ENCODE results near the gene ASPDH.
"Not testable (repeated sequence)": the region's sequence is repeated elsewhere in the genome, so short reads cannot be mapped to it uniquely, and the experiment has no call there.

The ASPDH gene

DNA sequence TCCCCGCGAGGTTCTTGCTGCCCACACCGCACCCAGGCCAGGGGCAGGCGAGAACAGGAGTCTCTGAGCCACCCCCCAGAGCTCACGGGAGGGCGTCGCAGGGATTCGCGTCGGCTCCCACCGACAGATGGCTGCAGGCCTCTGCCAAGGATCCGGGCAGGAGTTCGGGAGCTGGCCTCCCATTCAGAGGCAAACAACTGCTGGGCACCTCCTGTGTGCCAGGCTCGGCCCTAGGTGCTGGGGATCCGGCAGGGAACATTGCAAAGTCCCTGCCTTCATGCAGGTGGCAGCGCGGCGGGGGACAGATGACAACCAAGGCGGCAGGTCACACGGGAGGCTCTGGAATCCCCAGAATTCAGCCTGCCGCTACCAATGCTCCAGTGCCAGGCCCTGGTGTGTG, 29.2 kb upstream of the ASPDH start:
- no peaks in the 10 kb centered on the region for H3K4me1 ChIP-seq (ENCODE audit: control insufficient read depth, low read depth, low read length)
- H3K27me3 ChIP-seq (ENCODE audit: control insufficient read depth, insufficient read depth, low read length), result no peaks in the 10 kb centered on the region
- H3K4me3 ChIP-seq (ENCODE audit: low read length), result no peak overlapping the region
- H3K9ac ChIP-seq (ENCODE audit: low read length), result no peak overlapping the region
- no peaks in the 10 kb centered on the region for H3K36me3 ChIP-seq (ENCODE audit: control insufficient read depth, low read depth, low read length)
- H3K27ac ChIP-seq (ENCODE audit: low read length), result no peak overlapping the region
- H3K9me3 ChIP-seq (ENCODE audit: control insufficient read depth, low read depth, low read length), result no peaks in the 10 kb centered on the region

DNA sequence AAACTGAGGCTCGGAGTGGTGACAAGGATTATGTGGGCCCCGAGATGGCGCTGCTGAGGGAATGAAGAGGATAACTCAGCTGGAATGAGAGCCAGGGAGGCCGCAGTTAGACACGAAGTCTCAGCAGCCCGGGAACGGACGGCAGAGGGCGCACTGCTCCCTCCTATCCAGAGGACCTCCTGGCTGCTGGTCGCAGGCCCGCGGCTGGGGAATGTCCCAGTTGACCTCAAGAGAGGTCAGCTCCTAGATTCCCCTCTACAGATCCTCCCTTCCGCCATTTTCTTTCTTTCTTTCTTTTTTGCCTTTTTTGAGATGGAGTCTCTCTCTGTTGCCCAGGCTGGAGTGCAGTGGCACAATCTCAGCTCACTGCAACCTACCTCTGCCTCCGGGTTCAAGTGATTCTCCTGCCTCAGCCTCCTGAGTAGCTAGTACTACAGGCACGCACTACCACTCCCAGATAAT, 24.1 kb upstream of the ASPDH start:
- Histone ChIP-seq H3K36me3 (ENCODE audit: control insufficient read depth, low read depth, low read length) (no peaks in the 10 kb centered on the region), H3K9ac (ENCODE audit: low read length) (no peak overlapping the region), H3K4me3 (ENCODE audit: low read length) (no peak overlapping the region), H3K27ac (ENCODE audit: low read length) (no peak overlapping the region), H3K27me3 (ENCODE audit: control insufficient read depth, insufficient read depth, low read length) (no peaks in the 10 kb centered on the region), H3K4me1 (ENCODE audit: control insufficient read depth, low read depth, low read length) (no peaks in the 10 kb centered on the region), H3K9me3 (ENCODE audit: control insufficient read depth, low read depth, low read length) (peaks cover 2% of the 10 kb centered on the region)

DNA sequence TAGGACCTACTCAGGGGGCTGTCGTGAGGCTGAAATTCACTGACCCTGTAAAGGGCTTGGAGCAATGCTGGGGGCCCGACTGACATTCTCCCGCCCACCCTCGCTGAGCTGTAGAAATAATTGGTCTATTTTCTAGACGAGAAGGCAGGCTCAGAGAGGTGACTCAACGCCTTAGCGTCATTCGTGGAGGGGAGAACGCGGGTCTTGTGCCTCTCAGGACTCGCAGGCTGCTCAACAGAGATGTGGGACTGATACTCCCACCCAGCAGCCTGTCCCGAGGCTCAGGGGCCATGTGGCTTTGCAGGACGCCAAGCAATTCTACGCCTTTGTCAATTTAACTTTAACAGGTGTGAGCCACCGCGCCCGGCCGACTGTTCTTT, 23.6 kb upstream of the ASPDH start:
- no peaks in the 10 kb centered on the region for H3K4me1 ChIP-seq (ENCODE audit: control insufficient read depth, low read depth, low read length)
- no peak overlapping the region for H3K4me3 ChIP-seq (ENCODE audit: low read length)
- H3K27ac ChIP-seq (ENCODE audit: low read length), result no peak overlapping the region
- H3K27me3 ChIP-seq (ENCODE audit: control insufficient read depth, insufficient read depth, low read length), result no peaks in the 10 kb centered on the region
- H3K9me3 ChIP-seq (ENCODE audit: control insufficient read depth, low read depth, low read length), result peaks cover 3% of the 10 kb centered on the region
- H3K9ac ChIP-seq (ENCODE audit: low read length), result no peak overlapping the region
- no peaks in the 10 kb centered on the region for H3K36me3 ChIP-seq (ENCODE audit: control insufficient read depth, low read depth, low read length)

DNA sequence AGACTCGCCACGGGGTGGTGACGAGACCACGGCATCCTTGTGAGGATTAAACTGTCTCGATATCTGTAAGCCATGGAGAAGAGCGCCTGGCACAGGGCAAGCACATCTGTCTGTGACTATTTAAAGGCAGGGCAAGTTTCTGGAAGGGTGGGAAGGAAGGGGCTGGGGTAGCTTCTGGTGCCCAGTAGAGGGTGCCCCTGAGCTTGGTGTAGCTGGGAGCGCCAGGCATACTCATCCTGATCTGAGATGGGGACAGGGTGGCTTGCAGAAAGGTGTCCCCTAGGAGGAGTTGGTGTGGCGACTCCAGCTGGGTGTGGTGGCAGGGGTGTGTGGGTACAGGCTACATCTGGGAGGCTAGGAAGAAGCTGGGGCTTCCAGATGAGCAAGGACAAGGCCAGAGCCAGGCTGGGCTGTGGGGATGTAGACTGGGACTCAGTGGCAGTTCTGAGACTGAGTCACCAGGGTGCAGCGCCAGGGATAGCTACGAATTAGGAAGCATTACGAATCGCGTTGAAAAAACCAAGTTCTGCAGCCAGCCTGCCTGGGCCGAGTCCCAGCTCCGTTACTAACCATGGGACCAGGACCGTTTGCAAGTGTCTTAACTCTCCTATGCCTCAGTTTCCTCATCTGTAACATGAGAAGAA, 23.1 kb upstream of the ASPDH start:
- no peaks in the 10 kb centered on the region for H3K27me3 ChIP-seq (ENCODE audit: control insufficient read depth, insufficient read depth, low read length)
- peaks cover 3% of the 10 kb centered on the region for H3K9me3 ChIP-seq (ENCODE audit: control insufficient read depth, low read depth, low read length)
- H3K4me3 ChIP-seq (ENCODE audit: low read length), result no peak overlapping the region
- no peak overlapping the region for H3K27ac ChIP-seq (ENCODE audit: low read length)
- H3K4me1 ChIP-seq (ENCODE audit: control insufficient read depth, low read depth, low read length), result no peaks in the 10 kb centered on the region
- no peak overlapping the region for H3K9ac ChIP-seq (ENCODE audit: low read length)
- no peaks in the 10 kb centered on the region for H3K36me3 ChIP-seq (ENCODE audit: control insufficient read depth, low read depth, low read length)

DNA sequence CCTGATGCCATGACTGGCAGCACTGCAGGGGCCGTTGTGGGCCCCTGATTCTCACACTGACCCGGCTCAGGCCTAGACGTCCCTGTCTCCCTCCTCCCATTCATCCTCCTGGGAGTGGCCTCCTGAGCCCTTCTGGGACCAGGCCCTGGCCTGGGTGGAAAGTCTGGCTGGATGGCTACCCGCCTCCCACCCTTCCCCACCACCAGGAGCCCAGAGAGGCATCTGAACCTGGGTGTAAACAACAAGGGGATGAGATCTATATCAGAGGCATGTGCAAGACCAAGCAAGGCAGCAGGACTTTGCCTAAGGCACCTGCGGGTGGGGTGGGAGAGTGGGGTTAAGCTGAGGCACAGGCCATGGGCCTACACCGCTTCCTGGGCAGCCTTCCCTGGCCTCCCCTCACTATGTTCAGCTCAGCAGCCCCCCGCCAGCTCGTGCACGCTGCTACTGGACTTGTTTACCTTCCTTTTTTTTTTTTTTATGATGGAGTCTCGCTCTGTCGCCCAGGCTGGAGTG, 22.0 kb upstream of the ASPDH start:
- no peaks in the 10 kb centered on the region for H3K36me3 ChIP-seq (ENCODE audit: control insufficient read depth, low read depth, low read length)
- H3K27ac ChIP-seq (ENCODE audit: low read length), result no peak overlapping the region
- peaks cover 3% of the 10 kb centered on the region for H3K9me3 ChIP-seq (ENCODE audit: control insufficient read depth, low read depth, low read length)
- H3K4me3 ChIP-seq (ENCODE audit: low read length), result no peak overlapping the region
- peaks cover 4% of the 10 kb centered on the region for H3K4me1 ChIP-seq (ENCODE audit: control insufficient read depth, low read depth, low read length)
- H3K9ac ChIP-seq (ENCODE audit: low read length), result no peak overlapping the region
- no peaks in the 10 kb centered on the region for H3K27me3 ChIP-seq (ENCODE audit: control insufficient read depth, insufficient read depth, low read length)

DNA sequence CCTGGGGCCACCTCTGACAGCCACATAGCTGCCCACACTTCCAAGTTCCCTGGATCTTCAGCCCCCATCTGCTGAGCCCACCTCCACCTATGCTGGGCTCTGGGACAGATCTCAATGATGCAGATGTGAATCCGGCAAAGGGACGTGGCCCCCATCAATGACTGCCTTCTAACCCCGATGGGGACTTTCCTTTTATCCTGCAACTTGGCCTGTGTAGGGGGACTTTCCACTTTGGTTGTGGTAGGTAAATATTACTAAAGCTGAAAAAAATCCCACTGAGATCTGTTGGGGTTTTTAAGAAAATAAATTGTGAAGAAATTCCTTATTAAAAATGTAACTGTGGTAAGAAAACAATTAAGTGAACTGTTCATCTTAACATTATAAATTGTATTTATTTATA, 20.8 kb upstream of the ASPDH start:
- Histone ChIP-seq H3K4me3 (ENCODE audit: low read length) (no peak overlapping the region), H3K27ac (ENCODE audit: low read length) (no peak overlapping the region), H3K27me3 (ENCODE audit: control insufficient read depth, insufficient read depth, low read length) (no peaks in the 10 kb centered on the region), H3K9ac (ENCODE audit: low read length) (no peak overlapping the region), H3K4me1 (ENCODE audit: control insufficient read depth, low read depth, low read length) (peaks cover 4% of the 10 kb centered on the region), H3K9me3 (ENCODE audit: control insufficient read depth, low read depth, low read length) (peaks cover 3% of the 10 kb centered on the region), H3K36me3 (ENCODE audit: control insufficient read depth, low read depth, low read length) (no peaks in the 10 kb centered on the region)

DNA sequence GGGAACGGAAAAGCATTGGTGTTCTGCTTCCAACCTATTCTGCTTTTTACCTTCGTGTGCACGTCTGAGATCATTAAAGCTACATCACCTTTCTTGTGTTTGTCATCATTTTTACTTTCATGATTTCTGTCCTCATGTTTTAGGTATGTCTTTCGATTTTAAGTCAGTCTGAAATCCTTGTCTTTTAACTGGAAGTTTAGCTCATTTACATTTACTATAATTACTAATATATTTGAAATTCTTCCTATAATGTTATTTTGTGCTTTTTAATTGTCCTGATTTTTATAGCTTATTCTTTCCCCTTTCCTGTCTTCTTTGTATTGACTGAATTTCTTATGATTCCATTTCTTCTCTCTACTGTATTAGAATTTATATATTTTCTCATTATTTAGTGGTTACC, 19.2 kb upstream of the ASPDH start:
- Histone ChIP-seq H3K4me3 (ENCODE audit: low read length) (no peak overlapping the region), H3K36me3 (ENCODE audit: control insufficient read depth, low read depth, low read length) (no peaks in the 10 kb centered on the region), H3K4me1 (ENCODE audit: control insufficient read depth, low read depth, low read length) (peaks cover 4% of the 10 kb centered on the region), H3K27ac (ENCODE audit: low read length) (no peak overlapping the region), H3K27me3 (ENCODE audit: control insufficient read depth, insufficient read depth, low read length) (no peaks in the 10 kb centered on the region), H3K9me3 (ENCODE audit: control insufficient read depth, low read depth, low read length) (peaks cover 3% of the 10 kb centered on the region), H3K9ac (ENCODE audit: low read length) (no peak overlapping the region)

DNA sequence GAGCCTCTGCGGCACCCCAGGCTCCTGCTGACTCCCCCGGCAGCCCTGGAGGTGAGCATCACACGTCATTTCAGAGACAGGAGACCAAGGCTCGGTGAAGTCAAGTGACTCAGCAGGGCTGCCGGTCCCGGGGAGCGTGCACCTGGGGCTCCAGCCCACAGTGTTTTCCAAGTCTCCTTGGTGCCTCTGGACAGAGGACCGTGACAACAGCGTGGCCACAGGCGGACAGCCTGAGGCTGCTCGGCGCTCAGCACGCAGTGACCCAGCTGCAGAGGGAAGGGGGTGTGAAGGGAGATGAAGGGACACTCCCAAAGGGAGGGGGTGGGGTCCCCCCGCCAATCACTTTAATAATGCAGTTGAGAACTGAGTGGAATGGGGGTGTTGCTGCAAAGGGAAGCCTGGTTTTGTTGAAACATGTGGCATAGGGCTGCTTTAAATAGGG, 17.5 kb upstream of the ASPDH start:
- Histone ChIP-seq H3K27me3 (ENCODE audit: control insufficient read depth, insufficient read depth, low read length) (no peaks in the 10 kb centered on the region), H3K4me3 (ENCODE audit: low read length) (no peak overlapping the region), H3K27ac (ENCODE audit: low read length) (no peak overlapping the region), H3K9me3 (ENCODE audit: control insufficient read depth, low read depth, low read length) (peaks cover 3% of the 10 kb centered on the region), H3K9ac (ENCODE audit: low read length) (no peak overlapping the region), H3K4me1 (ENCODE audit: control insufficient read depth, low read depth, low read length) (peaks cover 4% of the 10 kb centered on the region), H3K36me3 (ENCODE audit: control insufficient read depth, low read depth, low read length) (no peaks in the 10 kb centered on the region)

DNA sequence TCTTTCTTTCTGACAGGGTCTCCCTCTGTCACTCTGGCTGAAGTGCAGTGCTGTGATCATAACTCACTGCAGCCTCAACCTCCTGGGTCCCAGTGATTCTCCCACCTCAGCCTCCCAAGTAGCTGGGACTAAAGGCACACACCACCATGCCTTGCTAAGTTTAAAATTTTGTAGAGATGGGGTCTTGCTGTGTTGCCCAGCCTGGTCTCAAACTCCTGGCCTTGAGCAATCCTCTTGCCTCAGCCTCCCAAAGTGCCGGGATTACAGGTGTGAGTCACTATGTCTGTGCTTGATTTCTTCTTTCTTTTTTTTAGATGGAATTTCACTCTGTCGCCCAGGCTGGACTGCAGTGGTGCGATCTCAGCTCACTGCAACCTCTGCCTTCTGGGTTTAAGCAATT, 14.3 kb upstream of the ASPDH start:
- not testable (repeated sequence) for H3K27me3 ChIP-seq (ENCODE audit: control insufficient read depth, insufficient read depth, low read length); H3K27ac ChIP-seq (ENCODE audit: low read length); H3K4me3 ChIP-seq (ENCODE audit: low read length); H3K9me3 ChIP-seq (ENCODE audit: control insufficient read depth, low read depth, low read length); H3K4me1 ChIP-seq (ENCODE audit: control insufficient read depth, low read depth, low read length); H3K9ac ChIP-seq (ENCODE audit: low read length); H3K36me3 ChIP-seq (ENCODE audit: control insufficient read depth, low read depth, low read length)

DNA sequence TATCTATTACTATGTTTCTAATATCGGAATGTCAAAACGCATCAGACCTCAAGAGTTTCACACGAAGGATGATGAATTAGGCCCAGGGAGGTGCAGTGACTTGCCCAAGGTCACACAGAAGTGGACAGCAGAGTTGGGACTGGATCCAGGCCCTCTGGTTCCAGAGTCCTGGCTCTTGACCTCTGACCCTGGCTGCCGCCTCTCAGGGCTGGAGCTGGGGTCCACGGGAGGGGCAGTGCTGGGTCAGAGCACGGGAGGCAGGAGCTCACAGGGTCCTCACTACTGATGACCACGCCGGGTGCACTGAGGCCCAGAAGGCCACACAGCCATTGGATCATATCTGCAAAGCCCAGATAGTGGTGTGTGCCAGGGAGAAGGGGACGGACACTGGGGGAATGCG, 9.2 kb upstream of the ASPDH start:
- no peaks in the 10 kb centered on the region for H3K9me3 ChIP-seq (ENCODE audit: control insufficient read depth, low read depth, low read length)
- H3K27me3 ChIP-seq (ENCODE audit: control insufficient read depth, insufficient read depth, low read length), result no peaks in the 10 kb centered on the region
- no peak overlapping the region for H3K4me3 ChIP-seq (ENCODE audit: low read length)
- H3K9ac ChIP-seq (ENCODE audit: low read length), result no peak overlapping the region
- no peak overlapping the region for H3K27ac ChIP-seq (ENCODE audit: low read length)
- H3K4me1 ChIP-seq (ENCODE audit: control insufficient read depth, low read depth, low read length), result no peaks in the 10 kb centered on the region
- H3K36me3 ChIP-seq (ENCODE audit: control insufficient read depth, low read depth, low read length), result no peaks in the 10 kb centered on the region

DNA sequence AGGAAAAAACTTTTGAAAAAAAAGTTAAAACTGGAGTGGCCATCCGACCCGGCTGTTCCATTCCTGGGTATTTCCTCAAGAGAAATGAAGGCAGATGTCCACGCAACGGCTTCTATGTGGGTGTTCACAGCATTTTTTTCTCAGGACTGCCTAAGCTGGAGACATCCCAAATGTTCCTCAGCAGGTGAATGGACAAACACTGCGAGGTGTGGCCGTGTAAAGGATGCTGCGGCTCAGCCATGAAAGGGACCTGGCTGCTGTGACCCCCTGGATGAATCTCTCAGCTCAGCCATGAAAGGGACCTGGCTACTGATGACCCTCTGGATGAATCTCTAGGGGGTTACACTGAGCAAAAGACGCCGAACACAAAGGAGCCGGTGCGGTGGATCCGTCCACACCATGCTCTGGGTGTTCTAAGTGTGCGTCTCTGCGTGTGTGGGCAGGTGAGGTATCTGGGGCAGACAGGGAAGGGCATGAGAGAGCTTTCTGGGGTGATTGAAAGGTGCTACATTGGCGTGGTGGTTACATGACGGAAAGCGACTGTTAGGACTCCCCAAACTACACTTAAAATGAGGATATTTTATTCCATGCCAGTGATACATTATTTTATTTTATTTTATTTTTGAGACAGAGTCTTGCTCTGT, 7.2 kb upstream of the ASPDH start:
- no peaks in the 10 kb centered on the region for H3K27me3 ChIP-seq (ENCODE audit: control insufficient read depth, insufficient read depth, low read length)
- no peaks in the 10 kb centered on the region for H3K36me3 ChIP-seq (ENCODE audit: control insufficient read depth, low read depth, low read length)
- no peaks in the 10 kb centered on the region for H3K4me1 ChIP-seq (ENCODE audit: control insufficient read depth, low read depth, low read length)
- H3K9ac ChIP-seq (ENCODE audit: low read length), result no peak overlapping the region
- no peaks in the 10 kb centered on the region for H3K9me3 ChIP-seq (ENCODE audit: control insufficient read depth, low read depth, low read length)
- no peak overlapping the region for H3K4me3 ChIP-seq (ENCODE audit: low read length)
- no peak overlapping the region for H3K27ac ChIP-seq (ENCODE audit: low read length)

DNA sequence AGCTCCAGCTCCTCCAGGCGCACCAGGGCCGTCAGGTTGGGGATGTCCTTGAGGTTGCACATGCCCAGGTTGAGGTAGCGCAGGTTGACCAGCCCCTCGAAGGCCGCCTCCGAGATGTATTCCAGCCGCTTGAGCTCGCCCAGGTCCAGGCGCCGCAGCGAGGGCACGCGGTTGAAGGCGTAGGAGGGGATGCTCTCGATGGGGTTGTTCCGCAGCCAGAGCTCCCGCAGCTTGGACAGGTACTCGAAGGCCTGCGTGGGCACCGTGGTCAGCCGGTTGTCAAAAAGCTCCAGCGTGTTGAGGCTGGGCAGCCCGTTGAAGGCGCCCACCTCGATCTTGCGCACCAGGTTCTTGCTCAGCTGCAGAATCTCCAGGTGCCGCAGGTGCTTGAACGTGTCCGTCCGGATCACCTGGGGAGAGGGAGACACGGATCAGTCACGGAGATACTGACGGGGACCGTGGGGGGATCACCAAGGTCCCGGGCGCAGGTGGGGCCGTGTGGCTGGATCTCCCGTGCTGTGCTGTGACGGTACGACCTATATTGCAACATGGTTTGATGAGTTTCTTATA, 5.4 kb upstream of the ASPDH start:
- Histone ChIP-seq H3K27ac (ENCODE audit: low read length) (no peak overlapping the region), H3K9ac (ENCODE audit: low read length) (no peak overlapping the region), H3K4me3 (ENCODE audit: low read length) (no peak overlapping the region), H3K9me3 (ENCODE audit: control insufficient read depth, low read depth, low read length) (no peaks in the 10 kb centered on the region), H3K36me3 (ENCODE audit: control insufficient read depth, low read depth, low read length) (no peaks in the 10 kb centered on the region), H3K4me1 (ENCODE audit: control insufficient read depth, low read depth, low read length) (no peaks in the 10 kb centered on the region), H3K27me3 (ENCODE audit: control insufficient read depth, insufficient read depth, low read length) (no peaks in the 10 kb centered on the region)
